ENCODE measurements around the gene MYO1A.

- TF ChIP-seq POLR2A (IDR thresholded peaks at IDR 0.05), result no peak
- no peak for TF ChIP-seq CTCF (IDR thresholded peaks at IDR 0.05)
These were observed 9.7 kb downstream of the MYO1A start for GRCh38 chr12:57040211-57040610.
